WTC11 (cell line): ENCODE results near the gene RPS6KL1. TPM values are rescaled to one million over a fixed set of nuclear protein-coding genes. Genes with fewer than 3 reads are reported as not detected.

ENCODE experiments used
- ATAC-seq: fragments of 200-7000 bp; cut with Tn5 transposase; 2 replicates; pipeline ENCODE4 v1.10.0; 2021; ENCODE audit warnings: mild to moderate bottlenecking, moderate library complexity
- Bru-seq: library from RNA; stranded (reverse); fragments of 400-500 nt; gene quantifications from one replicate; lab custom pipeline; 2021; lab: Mats Ljungman, UMichigan
- CTCF ChIA-PET: fragments of 300-600 bp; sonication (Branson Sonifier 250); formaldehyde crosslinking; loops from one replicate; lab custom pipeline; 2021; ENCODE audit warnings: antibody characterized with exemption; lab: Charles Lee
- POLR2A ChIA-PET: fragments of 350-600 bp; sonication (Branson Sonifier 250); formaldehyde crosslinking; loops from one replicate; lab custom pipeline; 2021; ENCODE audit warnings: antibody characterized with exemption; lab: Charles Lee
- DNase-seq: peaks from one replicate; pipeline ENCODE4 v3.0.0; 2021; ENCODE audit warnings: low spot score
- H3K27ac Mint-ChIP-seq: 2 replicates; pipeline ENCODE4 v1.8.0; 2021; ENCODE audit warnings: mixed read lengths
- H3K27me3 Mint-ChIP-seq: 2 replicates; pipeline ENCODE4 v1.8.0; 2021; ENCODE audit warnings: low read depth, mild to moderate bottlenecking, moderate library complexity, mixed read lengths
- H3K36me3 Mint-ChIP-seq: 2 replicates; pipeline ENCODE4 v1.8.0; 2021; ENCODE audit warnings: mixed read lengths
- H3K4me1 Mint-ChIP-seq: 2 replicates; pipeline ENCODE4 v1.8.0; 2022; ENCODE audit warnings: mixed read lengths
- H3K4me3 Mint-ChIP-seq: 2 replicates; pipeline ENCODE4 v1.8.0; 2021; ENCODE audit warnings: mild to moderate bottlenecking, moderate library complexity, mixed read lengths
- H3K9me3 Mint-ChIP-seq: 2 replicates; pipeline ENCODE4 v1.8.0; 2021; ENCODE audit warnings: mixed read lengths
- FOXK1 ChIP-seq: sonication (generic); formaldehyde crosslinking; IDR thresholded peaks from 2 replicates; pipeline ENCODE4 v1.8.0; 2022; ENCODE audit warnings: mild to moderate bottlenecking, moderate library complexity, missing genetic modification reagents
- FOXP1 ChIP-seq: sonication (generic); formaldehyde crosslinking; IDR thresholded peaks from 2 replicates; pipeline ENCODE4 v1.8.0; 2022; ENCODE audit warnings: missing genetic modification reagents, mild to moderate bottlenecking, moderate library complexity, borderline replicate concordance
- GABPB1 ChIP-seq: sonication (generic); formaldehyde crosslinking; IDR thresholded peaks from 2 replicates; pipeline ENCODE4 v1.8.1; 2023; ENCODE audit warnings: mild to moderate bottlenecking, missing genetic modification reagents
- HMGA2 ChIP-seq: fragments of 250-450 bp; sonication (Bioruptor Pico); IDR thresholded peaks from 2 replicates; pipeline ENCODE4 v1.4.0; 2021; ENCODE audit warnings: mild to moderate bottlenecking, moderate library complexity
- MYBL2 ChIP-seq: sonication (generic); formaldehyde crosslinking; IDR thresholded peaks from 2 replicates; pipeline ENCODE4 v1.8.1; 2023; ENCODE audit warnings: mild to moderate bottlenecking, moderate library complexity, missing genetic modification reagents
- NFE2L1 ChIP-seq: sonication (generic); formaldehyde crosslinking; IDR thresholded peaks from 2 replicates; pipeline ENCODE4 v1.8.1; 2023; ENCODE audit warnings: missing genetic modification reagents
- NFYB ChIP-seq: sonication (generic); formaldehyde crosslinking; conservative IDR thresholded peaks from 2 replicates; pipeline ENCODE4 v1.8.0; 2022; ENCODE audit warnings: low read depth, missing genetic modification reagents
- NR3C1 ChIP-seq: sonication (generic); formaldehyde crosslinking; conservative IDR thresholded peaks from 2 replicates; pipeline ENCODE4 v1.8.1; 2023; ENCODE audit warnings: low read depth, mild to moderate bottlenecking, missing genetic modification reagents
- OVOL2 ChIP-seq: fragments of 250-450 bp; sonication (Bioruptor Pico); IDR thresholded peaks from 2 replicates; pipeline ENCODE4 v1.9.0; 2021; ENCODE audit warnings: mild to moderate bottlenecking, borderline replicate concordance
- SOX15 ChIP-seq: fragments of 250-450 bp; sonication (Bioruptor Pico); IDR thresholded peaks from 2 replicates; pipeline ENCODE4 v1.9.0; 2021; ENCODE audit warnings: mild to moderate bottlenecking
- SP1 ChIP-seq: sonication (generic); formaldehyde crosslinking; conservative IDR thresholded peaks from 2 replicates; pipeline ENCODE4 v1.8.1; 2022; ENCODE audit warnings: missing genetic modification reagents
- ZNF263 ChIP-seq: sonication (generic); formaldehyde crosslinking; IDR thresholded peaks from 2 replicates; pipeline ENCODE4 v1.8.1; 2022; ENCODE audit warnings: low read depth, mild to moderate bottlenecking, moderate library complexity, missing genetic modification reagents
- long read RNA-seq, 3 experiments: library from RNA in 1 of 3; library from capped mRNA in 1 of 3; library from polyadenylated mRNA in 1 of 3; unstranded in 2 of 3; stranded (forward) in 1 of 3; transcript quantifications; one replicate each; pipeline ENCODE4 v2.0.0, GENCODE V29; 2021
- total RNA-seq: library from RNA; stranded (reverse); gene quantifications from 3 replicates; pipeline ENCODE4 v1.2.3, GENCODE V29; 2021
- TF ChIP-seq, protein P1 (sequence below): sonication (generic); formaldehyde crosslinking; IDR thresholded peaks from 2 replicates; pipeline ENCODE4 v1.8.1; 2023; ENCODE audit warnings: mild to moderate bottlenecking, moderate library complexity, missing genetic modification reagents
- TF ChIP-seq, protein P2 (sequence below): fragments of 250-450 bp; sonication (Bioruptor Pico); IDR thresholded peaks from 2 replicates; pipeline ENCODE4 v1.9.0; 2021; ENCODE audit warnings: moderate library complexity, mild to moderate bottlenecking, inconsistent platforms, borderline replicate concordance
- TF ChIP-seq, protein P3 (sequence below): sonication (generic); formaldehyde crosslinking; IDR thresholded peaks from 2 replicates; pipeline ENCODE4 v1.8.0; 2022; ENCODE audit warnings: mild to moderate bottlenecking, missing genetic modification reagents
- TF ChIP-seq, protein P4 (sequence below): sonication (generic); formaldehyde crosslinking; IDR thresholded peaks from 2 replicates; pipeline ENCODE4 v1.8.1; 2022; ENCODE audit warnings: low read depth, mild to moderate bottlenecking, moderate library complexity, missing genetic modification reagents, borderline replicate concordance
- TF ChIP-seq, protein P5 (sequence below): sonication (generic); formaldehyde crosslinking; IDR thresholded peaks from 2 replicates; pipeline ENCODE4 v1.8.0; 2023; ENCODE audit warnings: missing genetic modification reagents
- TF ChIP-seq, protein P6 (sequence below): fragments of 250-450 bp; sonication (Bioruptor Pico); conservative IDR thresholded peaks from 2 replicates; pipeline ENCODE4 v1.9.0; 2021; ENCODE audit warnings: mild to moderate bottlenecking
- TF ChIP-seq, protein P7 (sequence below): fragments of 250-450 bp; sonication (Bioruptor Pico); IDR thresholded peaks from 2 replicates; pipeline ENCODE4 v2.1.2; 2022; ENCODE audit warnings: mild to moderate bottlenecking, moderate library complexity

Gene RPS6KL1, protein sequence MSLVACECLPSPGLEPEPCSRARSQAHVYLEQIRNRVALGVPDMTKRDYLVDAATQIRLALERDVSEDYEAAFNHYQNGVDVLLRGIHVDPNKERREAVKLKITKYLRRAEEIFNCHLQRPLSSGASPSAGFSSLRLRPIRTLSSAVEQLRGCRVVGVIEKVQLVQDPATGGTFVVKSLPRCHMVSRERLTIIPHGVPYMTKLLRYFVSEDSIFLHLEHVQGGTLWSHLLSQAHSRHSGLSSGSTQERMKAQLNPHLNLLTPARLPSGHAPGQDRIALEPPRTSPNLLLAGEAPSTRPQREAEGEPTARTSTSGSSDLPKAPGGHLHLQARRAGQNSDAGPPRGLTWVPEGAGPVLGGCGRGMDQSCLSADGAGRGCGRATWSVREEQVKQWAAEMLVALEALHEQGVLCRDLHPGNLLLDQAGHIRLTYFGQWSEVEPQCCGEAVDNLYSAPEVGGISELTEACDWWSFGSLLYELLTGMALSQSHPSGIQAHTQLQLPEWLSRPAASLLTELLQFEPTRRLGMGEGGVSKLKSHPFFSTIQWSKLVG
- total RNA-seq, result 10.6 to 12.6 TPM (median 12.2 TPM) in 3 replicates
- percentile 53 among the genes with signal in this experiment for Bru-seq, nascent RNA
- long read RNA-seq, experiment 1, partial matches to known transcripts, result 2 of 19 reads
- long read RNA-seq, experiment 1, other reads (novel, unspliced or antisense), result 17 of 19 reads
- long read RNA-seq, experiment 2, partial matches to known transcripts, result 3 of 6 reads
- long read RNA-seq, experiment 2, other reads (novel, unspliced or antisense), result 3 of 6 reads
- long read RNA-seq, experiment 3, partial matches to known transcripts, result 2 of 4 reads
- long read RNA-seq, experiment 3, other reads (novel, unspliced or antisense), result 2 of 4 reads

DNA sequence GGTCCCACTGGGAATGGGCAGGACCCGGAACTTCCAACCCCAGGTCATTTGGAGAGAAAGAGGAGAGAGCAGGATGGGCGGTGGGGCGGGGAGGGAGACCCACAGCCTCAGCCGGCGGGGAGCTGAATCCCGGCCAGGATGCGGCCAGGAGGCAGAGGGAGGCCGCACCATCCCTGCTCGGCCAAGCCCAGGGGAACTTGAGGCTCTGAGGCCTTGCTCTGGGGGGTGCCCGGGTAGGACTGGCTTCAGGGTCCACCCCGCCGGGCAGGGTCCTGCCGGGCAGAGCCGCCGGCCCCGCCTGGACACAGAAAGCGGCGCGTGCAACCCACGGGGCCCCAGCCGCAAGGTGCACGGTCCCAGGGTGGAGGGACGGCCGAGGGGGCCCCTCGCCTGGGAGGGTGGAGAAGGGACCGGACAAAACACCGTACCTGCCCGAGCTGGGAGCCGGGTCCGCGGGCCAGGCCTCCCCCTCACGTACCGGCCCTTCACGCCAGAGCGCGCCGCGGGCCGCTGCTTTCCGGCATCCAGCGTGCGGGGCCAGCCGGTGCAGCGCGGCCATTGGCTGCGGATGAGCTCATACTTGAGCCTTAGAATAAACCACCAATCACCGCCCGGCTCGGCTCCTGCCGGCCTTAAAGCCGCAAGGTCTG is at the start of gene RPS6KL1:
Gene RPS6KL1, minus strand, starts transcription at position 509 of the 650 bp plus-strand sequence. CDS start 1,719 bp downstream, outside the sequence.
- DNase-seq, result peak; percentile 89
- peak; percentile 98 for ATAC-seq
- Mint-ChIP-seq H3K27me3 (peaks cover 3% of the 10 kb centered on the region; the same call in 1 of the 2 replicates), H3K36me3 (no peaks in the 10 kb centered on the region), H3K4me1 (0 out of 2 replicates have a peak, but pooled peaks cover 3% of the 10 kb centered on the region), H3K27ac (no peak within 1 kb of the TSS), H3K9me3 (no peaks in the 10 kb centered on the region), H3K4me3 (peak within 1 kb of the TSS; percentile 87)
- ChIA-PET CTCF (interaction anchor here (0.9 to 4.8 kb wide), 22 partner anchors 12 to 350 kb away, joined by 3 to 62 read pairs (median 4); partner anchors contain the start of genes ACYP1, EIF2B2, LTBP2 and PGF), POLR2A (interaction anchor here (0.7 to 1.5 kb wide), 6 partner anchors 12 to 147 kb away, joined by 3 to 5 read pairs (median 3); partner anchors contain the start of genes PGF and ZC2HC1C)
- TF ChIP-seq ZNF263 (CRISPR knock-in tag), result no peak
- TF ChIP-seq, protein P1, sequence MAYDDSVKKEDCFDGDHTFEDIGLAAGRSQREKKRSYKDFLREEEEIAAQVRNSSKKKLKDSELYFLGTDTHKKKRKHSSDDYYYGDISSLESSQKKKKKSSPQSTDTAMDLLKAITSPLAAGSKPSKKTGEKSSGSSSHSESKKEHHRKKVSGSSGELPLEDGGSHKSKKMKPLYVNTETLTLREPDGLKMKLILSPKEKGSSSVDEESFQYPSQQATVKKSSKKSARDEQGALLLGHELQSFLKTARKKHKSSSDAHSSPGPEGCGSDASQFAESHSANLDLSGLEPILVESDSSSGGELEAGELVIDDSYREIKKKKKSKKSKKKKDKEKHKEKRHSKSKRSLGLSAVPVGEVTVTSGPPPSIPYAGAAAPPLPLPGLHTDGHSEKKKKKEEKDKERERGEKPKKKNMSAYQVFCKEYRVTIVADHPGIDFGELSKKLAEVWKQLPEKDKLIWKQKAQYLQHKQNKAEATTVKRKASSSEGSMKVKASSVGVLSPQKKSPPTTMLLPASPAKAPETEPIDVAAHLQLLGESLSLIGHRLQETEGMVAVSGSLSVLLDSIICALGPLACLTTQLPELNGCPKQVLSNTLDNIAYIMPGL (CRISPR knock-in tag), result peak; percentile 51; the same call in 1 of the 2 replicates
- no peak for TF ChIP-seq HMGA2 (CRISPR knock-in tag)
- TF ChIP-seq, protein P2, sequence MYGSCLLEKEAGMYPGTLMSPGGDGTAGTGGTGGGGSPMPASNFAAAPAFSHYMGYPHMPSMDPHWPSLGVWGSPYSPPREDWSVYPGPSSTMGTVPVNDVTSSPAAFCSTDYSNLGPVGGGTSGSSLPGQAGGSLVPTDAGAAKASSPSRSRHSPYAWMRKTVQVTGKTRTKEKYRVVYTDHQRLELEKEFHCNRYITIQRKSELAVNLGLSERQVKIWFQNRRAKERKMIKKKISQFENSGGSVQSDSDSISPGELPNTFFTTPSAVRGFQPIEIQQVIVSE, result no peak
- 0 out of 2 replicates have a peak, but pooled peaks have one; percentile 53 for TF ChIP-seq MYBL2 (CRISPR knock-in tag)
- TF ChIP-seq, protein P3, sequence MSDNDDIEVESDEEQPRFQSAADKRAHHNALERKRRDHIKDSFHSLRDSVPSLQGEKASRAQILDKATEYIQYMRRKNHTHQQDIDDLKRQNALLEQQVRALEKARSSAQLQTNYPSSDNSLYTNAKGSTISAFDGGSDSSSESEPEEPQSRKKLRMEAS (CRISPR knock-in tag), result peak; percentile 38; the same call in 1 of the 2 replicates
- TF ChIP-seq, protein P4, sequence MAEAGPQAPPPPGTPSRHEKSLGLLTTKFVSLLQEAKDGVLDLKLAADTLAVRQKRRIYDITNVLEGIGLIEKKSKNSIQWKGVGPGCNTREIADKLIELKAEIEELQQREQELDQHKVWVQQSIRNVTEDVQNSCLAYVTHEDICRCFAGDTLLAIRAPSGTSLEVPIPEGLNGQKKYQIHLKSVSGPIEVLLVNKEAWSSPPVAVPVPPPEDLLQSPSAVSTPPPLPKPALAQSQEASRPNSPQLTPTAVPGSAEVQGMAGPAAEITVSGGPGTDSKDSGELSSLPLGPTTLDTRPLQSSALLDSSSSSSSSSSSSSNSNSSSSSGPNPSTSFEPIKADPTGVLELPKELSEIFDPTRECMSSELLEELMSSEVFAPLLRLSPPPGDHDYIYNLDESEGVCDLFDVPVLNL (CRISPR knock-in tag), result no peak
- TF ChIP-seq SOX15 (CRISPR knock-in tag), result no peak
- no peak for TF ChIP-seq GABPB1 (CRISPR knock-in tag)
- TF ChIP-seq NFYB (CRISPR knock-in tag), result peak; percentile 64
- no peak for TF ChIP-seq SP1 (CRISPR knock-in tag)
- TF ChIP-seq, protein P5, sequence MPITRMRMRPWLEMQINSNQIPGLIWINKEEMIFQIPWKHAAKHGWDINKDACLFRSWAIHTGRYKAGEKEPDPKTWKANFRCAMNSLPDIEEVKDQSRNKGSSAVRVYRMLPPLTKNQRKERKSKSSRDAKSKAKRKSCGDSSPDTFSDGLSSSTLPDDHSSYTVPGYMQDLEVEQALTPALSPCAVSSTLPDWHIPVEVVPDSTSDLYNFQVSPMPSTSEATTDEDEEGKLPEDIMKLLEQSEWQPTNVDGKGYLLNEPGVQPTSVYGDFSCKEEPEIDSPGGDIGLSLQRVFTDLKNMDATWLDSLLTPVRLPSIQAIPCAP (CRISPR knock-in tag), result no peak
- TF ChIP-seq NR3C1, result no peak
- TF ChIP-seq, protein P6, sequence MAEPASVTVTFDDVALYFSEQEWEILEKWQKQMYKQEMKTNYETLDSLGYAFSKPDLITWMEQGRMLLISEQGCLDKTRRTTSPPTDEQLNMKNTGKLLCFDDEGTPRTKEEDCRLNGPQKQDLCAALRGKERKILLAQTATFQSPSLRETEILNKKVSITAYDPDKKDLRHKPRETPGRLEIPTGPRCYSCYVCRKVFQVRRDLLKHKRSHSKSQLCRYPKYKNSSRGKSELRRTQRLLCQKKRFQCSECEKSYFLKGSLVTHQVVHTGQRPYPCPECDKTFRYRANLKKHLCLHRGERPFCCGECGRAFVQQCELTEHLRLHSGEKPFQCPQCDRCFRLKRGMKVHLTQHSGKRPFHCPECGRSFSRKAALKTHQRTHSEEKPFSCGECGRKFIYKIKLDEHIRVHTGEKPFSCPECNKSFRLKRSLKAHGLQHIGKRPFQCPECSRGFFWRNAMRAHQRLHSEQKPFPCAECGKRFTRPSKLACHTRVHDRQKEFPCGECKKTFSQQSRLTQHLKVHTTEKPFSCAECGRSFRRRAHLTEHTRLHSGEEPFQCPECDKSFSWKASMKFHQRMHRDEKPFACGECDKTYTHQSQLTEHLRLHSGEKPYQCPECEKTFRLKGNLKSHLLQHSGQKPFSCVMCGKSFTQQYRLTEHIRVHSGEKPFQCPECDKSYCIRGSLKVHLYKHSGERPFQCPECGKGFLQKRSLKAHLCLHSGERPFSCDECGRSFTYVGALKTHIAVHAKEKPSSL (CRISPR knock-in tag), result no peak
- no peak for TF ChIP-seq NFE2L1 (CRISPR knock-in tag)
- TF ChIP-seq, protein P7, sequence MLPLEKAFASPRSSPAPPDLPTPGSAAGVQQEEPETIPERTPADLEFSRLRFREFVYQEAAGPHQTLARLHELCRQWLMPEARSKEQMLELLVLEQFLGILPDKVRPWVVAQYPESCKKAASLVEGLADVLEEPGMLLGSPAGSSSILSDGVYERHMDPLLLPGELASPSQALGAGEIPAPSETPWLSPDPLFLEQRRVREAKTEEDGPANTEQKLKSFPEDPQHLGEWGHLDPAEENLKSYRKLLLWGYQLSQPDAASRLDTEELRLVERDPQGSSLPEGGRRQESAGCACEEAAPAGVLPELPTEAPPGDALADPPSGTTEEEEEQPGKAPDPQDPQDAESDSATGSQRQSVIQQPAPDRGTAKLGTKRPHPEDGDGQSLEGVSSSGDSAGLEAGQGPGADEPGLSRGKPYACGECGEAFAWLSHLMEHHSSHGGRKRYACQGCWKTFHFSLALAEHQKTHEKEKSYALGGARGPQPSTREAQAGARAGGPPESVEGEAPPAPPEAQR, result no peak
- TF ChIP-seq FOXK1 (CRISPR knock-in tag), result no peak
- no peak for TF ChIP-seq OVOL2 (CRISPR knock-in tag)
- peak; percentile 71 for TF ChIP-seq FOXP1 (CRISPR knock-in tag)
